IMR-90 (cell line): ENCODE data around the gene SOBP. TPM values are rescaled to one million over a fixed set of nuclear protein-coding genes. Genes with fewer than 3 reads are reported as not detected.

Source experiments
- ATAC-seq: fragments of 200-7000 bp; cut with Tn5 transposase; 2 replicates; pipeline ENCODE4 v1.9.1; 2020; ENCODE audit warnings: low read depth, mild to moderate bottlenecking, moderate library complexity
- BruUV-seq: library from RNA; stranded (reverse); fragments of 400-500 nt; replicated peaks from 2 replicates; lab custom pipeline; 2021; lab: Mats Ljungman, UMichigan
- CTCF ChIA-PET: fragments of 300-600 bp; formaldehyde crosslinking; extraction: SDS; loops from one replicate; lab custom pipeline; 2021; ENCODE audit warnings: antibody characterized with exemption; lab: Yijun Ruan, JAX
- POLR2A ChIA-PET: fragments of 300-600 bp; sonication (Branson Sonifier 250); formaldehyde crosslinking; loops from one replicate; lab custom pipeline; 2022; ENCODE audit warnings: antibody characterized with exemption; ENCODE audit not compliant: unreplicated experiment; lab: Charles Lee
- DNase-seq: peaks from one replicate; pipeline ENCODE4 v3.0.0; 2013
- H2AFZ ChIP-seq: replicated peaks from 2 replicates; pipeline ENCODE3; 2013; ENCODE audit warnings: low read length, mild to moderate bottlenecking; ENCODE audit not compliant: poor library complexity
- H2AK5ac ChIP-seq: 2 replicates; pipeline ENCODE4 v1.6.1; 2013; ENCODE audit warnings: low read depth, low read length, inconsistent platforms
- H2AK9ac ChIP-seq: replicated peaks from 2 replicates; pipeline ENCODE3; 2013; ENCODE audit warnings: mild to moderate bottlenecking, low read depth, low read length, moderate library complexity; ENCODE audit not compliant: poor library complexity
- H2BK120ac ChIP-seq: 2 replicates; pipeline ENCODE4 v1.6.1; 2013; ENCODE audit warnings: low read depth, low read length, inconsistent platforms
- H2BK15ac ChIP-seq: 3 replicates; pipeline ENCODE4 v1.6.1; 2013; ENCODE audit warnings: low read depth, low read length, inconsistent platforms
- H2BK20ac ChIP-seq: 2 replicates; pipeline ENCODE4 v1.6.1; 2013; ENCODE audit warnings: low read depth, mild to moderate bottlenecking, inconsistent platforms, low read length, moderate library complexity
- H2BK5ac ChIP-seq: 2 replicates; pipeline ENCODE4 v1.6.1; 2013; ENCODE audit warnings: mild to moderate bottlenecking, low read depth, low read length, inconsistent platforms; ENCODE audit not compliant: poor library complexity, severe bottlenecking
- H3K14ac ChIP-seq: replicated peaks from 2 replicates; pipeline ENCODE4 v1.6.1; 2013; ENCODE audit warnings: low read depth, low read length, inconsistent platforms
- H3K18ac ChIP-seq: 2 replicates; pipeline ENCODE4 v1.6.1; 2013; ENCODE audit warnings: low read depth, low read length, control low read depth
- H3K23ac ChIP-seq: 2 replicates; pipeline ENCODE4 v1.6.1; 2013; ENCODE audit warnings: low read depth, low read length, inconsistent platforms
- H3K27ac ChIP-seq: 2 replicates; pipeline ENCODE4 v1.5.1; 2013; ENCODE audit warnings: mild to moderate bottlenecking, control low read depth, low read length; ENCODE audit not compliant: insufficient read depth
- H3K27me3 ChIP-seq: 2 replicates; pipeline ENCODE4 v1.6.1; 2013; ENCODE audit warnings: low read length; ENCODE audit not compliant: control insufficient read depth, insufficient read depth
- H3K36me3 ChIP-seq: 2 replicates; pipeline ENCODE4 v1.6.1; 2013; ENCODE audit warnings: low read length, mixed read lengths; ENCODE audit not compliant: control insufficient read depth, insufficient read depth
- H3K4ac ChIP-seq: 2 replicates; pipeline ENCODE4 v1.6.1; 2013; ENCODE audit warnings: low read depth, low read length, inconsistent platforms
- H3K4me1 ChIP-seq: 2 replicates; pipeline ENCODE4 v1.6.1; 2013; ENCODE audit warnings: low read length, mixed read lengths; ENCODE audit not compliant: control insufficient read depth, insufficient read depth
- H3K4me2 ChIP-seq: 2 replicates; pipeline ENCODE4 v1.6.1; 2013; ENCODE audit warnings: low read depth, mild to moderate bottlenecking, control low read depth, low read length, moderate library complexity
- H3K4me3 ChIP-seq: 2 replicates; pipeline ENCODE4 v1.5.1; 2013; ENCODE audit warnings: low read depth, mild to moderate bottlenecking, control low read depth, low read length, moderate library complexity; ENCODE audit not compliant: insufficient read depth
- H3K56ac ChIP-seq: 2 replicates; pipeline ENCODE4 v1.6.1; 2013; ENCODE audit warnings: low read length, inconsistent platforms; ENCODE audit not compliant: insufficient read depth; ENCODE audit errors: extremely low read depth
- H3K79me1 ChIP-seq, 2 experiments: 2 replicates each; pipeline ENCODE4 v1.6.1; 2013; ENCODE audit warnings: low read length in 2 of 2, inconsistent platforms in 1 of 2, low read depth in 1 of 2
- H3K9ac ChIP-seq: 2 replicates; pipeline ENCODE4 v1.6.1; 2013; ENCODE audit warnings: low read depth, low read length, control low read depth
- H3K9me1 ChIP-seq: 2 replicates; pipeline ENCODE4 v1.6.1; 2013; ENCODE audit warnings: low read length, inconsistent platforms; ENCODE audit not compliant: insufficient read depth
- H3K9me3 ChIP-seq: 2 replicates; pipeline ENCODE4 v1.6.1; 2013; ENCODE audit warnings: low read length; ENCODE audit not compliant: control insufficient read depth, insufficient read depth
- H4K20me1 ChIP-seq: 2 replicates; pipeline ENCODE4 v1.6.1; 2013; ENCODE audit warnings: low read length, inconsistent platforms; ENCODE audit not compliant: insufficient read depth
- H4K5ac ChIP-seq: 2 replicates; pipeline ENCODE4 v1.6.1; 2013; ENCODE audit warnings: mild to moderate bottlenecking, low read depth, low read length, control low read depth
- H4K8ac ChIP-seq, 2 experiments: 2 replicates each; pipeline ENCODE4 v1.6.1; 2013; ENCODE audit warnings: low read depth in 2 of 2, low read length in 2 of 2, control low read depth in 1 of 2, inconsistent platforms in 1 of 2
- H4K91ac ChIP-seq: 2 replicates; pipeline ENCODE4 v1.6.1; 2013; ENCODE audit warnings: low read depth, low read length, inconsistent platforms; ENCODE audit not compliant: insufficient read depth
- BHLHE40 ChIP-seq: fragments of 150-350 bp; IDR thresholded peaks from 2 replicates; pipeline ENCODE4 v1.6.1; 2016; ENCODE audit warnings: mild to moderate bottlenecking, low read depth, low read length
- CEBPB ChIP-seq: IDR thresholded peaks from 2 replicates; pipeline ENCODE4 v1.6.1; 2012; ENCODE audit warnings: low read depth, low read length, improper control_type of control experiment
- CHD1 ChIP-seq: IDR thresholded peaks from 2 replicates; pipeline ENCODE4 v1.6.1; 2012; ENCODE audit warnings: low read depth, low read length, improper control_type of control experiment
- CTCF ChIP-seq: conservative IDR thresholded peaks from 2 replicates; pipeline ENCODE4 v1.5.1; 2012; ENCODE audit warnings: mild to moderate bottlenecking, low read depth, low read length, improper control_type of control experiment
- ELK1 ChIP-seq: fragments of 150-350 bp; IDR thresholded peaks from 2 replicates; pipeline ENCODE4 v1.6.1; 2016; ENCODE audit warnings: low read depth, mild to moderate bottlenecking, low read length, moderate library complexity, borderline replicate concordance
- FOS ChIP-seq: fragments of 150-350 bp; IDR thresholded peaks from 2 replicates; pipeline ENCODE4 v1.6.1; 2016; ENCODE audit warnings: low read depth, low read length
- MAFK ChIP-seq: IDR thresholded peaks from 2 replicates; pipeline ENCODE4 v1.6.1; 2012; ENCODE audit warnings: low read depth, low read length, improper control_type of control experiment
- MAZ ChIP-seq: IDR thresholded peaks from 2 replicates; pipeline ENCODE4 v1.6.1; 2012; ENCODE audit warnings: low read depth, mild to moderate bottlenecking, low read length, improper control_type of control experiment, moderate library complexity, borderline replicate concordance
- MXI1 ChIP-seq: IDR thresholded peaks from 2 replicates; pipeline ENCODE4 v1.6.1; 2012; ENCODE audit warnings: low read depth, mild to moderate bottlenecking, low read length, moderate library complexity, borderline replicate concordance
- NFE2L2 ChIP-seq: fragments of 150-350 bp; IDR thresholded peaks from 2 replicates; pipeline ENCODE4 v1.6.1; 2016; ENCODE audit warnings: low read depth, mild to moderate bottlenecking, low read length
- POLR2A ChIP-seq: IDR thresholded peaks from 2 replicates; pipeline ENCODE4 v1.6.1; 2012; ENCODE audit warnings: mild to moderate bottlenecking, low read depth, low read length
- RAD21 ChIP-seq: IDR thresholded peaks from 2 replicates; pipeline ENCODE4 v1.6.1; 2012; ENCODE audit warnings: low read length, improper control_type of control experiment
- RCOR1 ChIP-seq: IDR thresholded peaks from 2 replicates; pipeline ENCODE4 v1.6.1; 2012; ENCODE audit warnings: mild to moderate bottlenecking, low read length, improper control_type of control experiment; ENCODE audit not compliant: insufficient replicate concordance
- RFX5 ChIP-seq: IDR thresholded peaks from 2 replicates; pipeline ENCODE4 v1.8.0; 2012; ENCODE audit warnings: low read depth, mild to moderate bottlenecking, low read length, moderate library complexity
- SMC3 ChIP-seq: fragments of 150-350 bp; IDR thresholded peaks from 2 replicates; pipeline ENCODE4 v1.6.1; 2016; ENCODE audit warnings: low read depth, mild to moderate bottlenecking, antibody characterized with exemption, low read length, moderate library complexity
- USF2 ChIP-seq: fragments of 150-350 bp; IDR thresholded peaks from 2 replicates; pipeline ENCODE4 v1.6.1; 2017; ENCODE audit warnings: mild to moderate bottlenecking, antibody characterized with exemption, low read length, low read depth
- WGBS, 2 experiments: methylation state at CpG; one replicate each; pipeline versions ENCODE4 v1.1.5 to v1.1.7; 2013; ENCODE audit warnings: missing lambda C conversion rate in 2 of 2; ENCODE audit not compliant: insufficient read length in 1 of 2; ENCODE audit errors: extremely low coverage in 2 of 2; 5-methylcytosine and 5-hydroxymethylcytosine counted together
- dilution Hi-C: fragments of 300-500 bp; cut with HindIII; formaldehyde crosslinking; loops from one replicate; pipeline ENCODE4 v1.14.3; 2018; ENCODE audit warnings: low sequenced_read_pairs; ENCODE audit not compliant: unreplicated experiment
- in situ Hi-C: fragments of 300-500 bp; cut with MboI; formaldehyde crosslinking; loops from 3 replicates; pipeline ENCODE4 v1.14.3; 2019; ENCODE audit warnings: low sequenced_read_pairs, inconsistent platforms, mixed read lengths
- intact Hi-C: fragments of 100-400 bp; cut with micrococcal nuclease; formaldehyde crosslinking; loops from 2 replicates; pipeline ENCODE4 v1.10.0; 2022
- polyA plus RNA-seq, 3 experiments: library from polyadenylated mRNA; depleted of rRNA; stranded (reverse); fragments of >200 nt; gene quantifications; 2 replicates each; pipeline ENCODE4 v1.2.3, GENCODE V29; 2012; ENCODE audit warnings: low replicate concordance in 1 of 3
- total RNA-seq: library from RNA; depleted of rRNA; stranded (reverse); fragments of >200 nt; gene quantifications from 2 replicates; pipeline ENCODE4 v1.2.3, GENCODE V29; 2012

SOBP gene
- total and polyA plus RNA-seq, 2 of the 4 experiments (the other 2 are of a cell fraction), result 0.60 to 0.72 TPM

- peak; percentile 81 for DNase-seq
- no peak overlapping the region; the same call in 1 of the 2 replicates for H3K4me2 ChIP-seq
Observed at GRCh38 chr6:107576852-107577251, 86.9 kb downstream of the SOBP start.

More at GRCh38 chr6:107576852-107577251, 86.9 kb downstream of the SOBP start:
- CTCF ChIA-PET, result interaction anchor here (0.6 to 1.4 kb wide), 2 partner anchors 10 to 19 kb away, joined by 5 read pairs; no protein-coding TSS in a partner anchor
- in situ Hi-C loops, result no loop called here
- H3K9me3 ChIP-seq, result no peaks in the 10 kb centered on the region
- no peak overlapping the region for H4K91ac ChIP-seq
- H4K5ac ChIP-seq, result no peak overlapping the region
- H2BK120ac ChIP-seq, result no peak overlapping the region
- no peaks in the 10 kb centered on the region for H4K20me1 ChIP-seq
- intact Hi-C loops, result no loop called here
- no peaks in the 10 kb centered on the region for H3K79me1 ChIP-seq
- dilution Hi-C loops, result no loop called here
- no CpG with 5 or more reads among the region's 3 CpGs for WGBS, 2 experiments
- no peak overlapping the region for H4K8ac ChIP-seq
- peak overlapping the region; percentile 53 for H2AFZ ChIP-seq
- H2BK5ac ChIP-seq, result no peak overlapping the region
- no peak overlapping the region for H3K23ac ChIP-seq
- H3K9ac ChIP-seq, result no peak overlapping the region
- H3K4me1 ChIP-seq, result peaks cover 7% of the 10 kb centered on the region; the same call in 1 of the 2 replicates
- no TSS peak for BruUV-seq
- H3K9me1 ChIP-seq, result peaks cover 3% of the 10 kb centered on the region; the same call in 1 of the 2 replicates
- TF ChIP-seq USF2 (no peak), CHD1 (no peak), MAZ (no peak), NFE2L2 (no peak), RCOR1 (no peak), FOS (peak; percentile 64; the same call in 1 of the 2 replicates), MXI1 (no peak), BHLHE40 (peak; percentile 32), CEBPB (peak; percentile 22; the same call in 1 of the 2 replicates), POLR2A (no peak), MAFK (no peak), ELK1 (no peak), CTCF (no peak), RAD21 (no peak), RFX5 (no peak), SMC3 (no peak)
- no peak overlapping the region for H3K56ac ChIP-seq
- ATAC-seq, result peak; percentile 85
- no peak overlapping the region for H3K18ac ChIP-seq
- H3K14ac ChIP-seq, result no peak overlapping the region
- H2BK20ac ChIP-seq, result no peak overlapping the region
- no peaks in the 10 kb centered on the region; the same call in 1 of the 2 replicates for H3K27me3 ChIP-seq
- H2AK9ac ChIP-seq, result no peak overlapping the region
- H3K27ac ChIP-seq, result no peak overlapping the region
- H3K4ac ChIP-seq, result no peak overlapping the region
- no peak overlapping the region for H3K4me3 ChIP-seq
- no peak overlapping the region for H2BK15ac ChIP-seq
- H2AK5ac ChIP-seq, result no peak overlapping the region
- peaks cover 5% of the 10 kb centered on the region; the same call in 1 of the 2 replicates for H3K36me3 ChIP-seq
- POLR2A ChIA-PET, result no interaction called here
